ENCODE measurements around the gene EFNB2. TPM values are rescaled to one million over a fixed set of nuclear protein-coding genes. Genes with fewer than 3 reads are reported as not detected.
A peak's percentile ranks its signal among the peaks of the same experiment; 100 is the strongest.

EFNB2 gene, protein sequence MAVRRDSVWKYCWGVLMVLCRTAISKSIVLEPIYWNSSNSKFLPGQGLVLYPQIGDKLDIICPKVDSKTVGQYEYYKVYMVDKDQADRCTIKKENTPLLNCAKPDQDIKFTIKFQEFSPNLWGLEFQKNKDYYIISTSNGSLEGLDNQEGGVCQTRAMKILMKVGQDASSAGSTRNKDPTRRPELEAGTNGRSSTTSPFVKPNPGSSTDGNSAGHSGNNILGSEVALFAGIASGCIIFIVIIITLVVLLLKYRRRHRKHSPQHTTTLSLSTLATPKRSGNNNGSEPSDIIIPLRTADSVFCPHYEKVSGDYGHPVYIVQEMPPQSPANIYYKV
- 197 to 211 TPM (median 202 TPM) in 3 replicates for total RNA-seq

GRCh38 chr13:106535552-106536243, at the start of gene EFNB2:
EFNB2 (minus strand) TSS chr13:106535662; CDS start chr13:106534964, 698 bp downstream.
- no peak for TF ChIP-seq CTCF (IDR thresholded peaks at IDR 0.05; ENCODE audit: unreplicated experiment)
- Mint-ChIP-seq H3K4me3 (peak within 1 kb of the TSS; percentile 99), H3K4me1 (peaks cover 19% of the 10 kb centered on the region), H3K36me3 (peaks cover 9% of the 10 kb centered on the region), H3K27ac (peak within 1 kb of the TSS; percentile 94), H3K27me3 (ENCODE audit: low read depth) (no peaks in the 10 kb centered on the region), H3K9me3 (no peaks in the 10 kb centered on the region)
- peak; percentile 89 to 92 for DNase-seq (ENCODE audit: low spot score in 2 of 2, unreplicated experiment in 2 of 2)

DNA sequence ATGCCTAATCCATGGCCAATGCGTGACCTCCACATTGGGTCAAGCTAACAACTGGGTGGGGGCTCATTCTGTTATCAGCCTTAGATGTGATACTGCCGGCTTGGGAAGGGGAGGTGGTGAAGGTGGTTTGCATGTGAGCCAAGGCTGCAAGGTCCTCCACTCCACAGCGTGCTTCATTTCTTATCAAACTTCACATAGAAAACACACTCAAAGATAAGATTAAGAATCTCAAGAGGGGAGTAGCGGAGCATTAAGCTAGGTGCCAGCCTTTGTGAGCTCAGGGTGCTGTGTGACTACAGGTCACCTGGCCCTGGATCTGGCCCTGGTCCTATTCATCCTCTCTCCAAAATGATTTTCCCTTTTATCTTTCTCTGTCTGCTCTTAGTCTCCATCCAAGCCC, 45.8 kb upstream of the EFNB2 start:
- no peaks in the 10 kb centered on the region for H3K4me1 Mint-ChIP-seq
- DNase-seq (ENCODE audit: low spot score in 2 of 2, unreplicated experiment in 2 of 2) = no peak
- no peak overlapping the region for H3K27ac Mint-ChIP-seq
- peaks cover 13% of the 10 kb centered on the region for H3K9me3 Mint-ChIP-seq
- no peaks in the 10 kb centered on the region for H3K27me3 Mint-ChIP-seq (ENCODE audit: low read depth)
- TF ChIP-seq CTCF (IDR thresholded peaks at IDR 0.05; ENCODE audit: unreplicated experiment) = no peak
- H3K36me3 Mint-ChIP-seq = peaks cover 8% of the 10 kb centered on the region
- no peak overlapping the region for H3K4me3 Mint-ChIP-seq

GRCh38 chr13:106575896-106576295, 40.4 kb upstream of the EFNB2 start:
- H3K4me3 Mint-ChIP-seq = no peak overlapping the region
- H3K9me3 Mint-ChIP-seq = no peaks in the 10 kb centered on the region
- TF ChIP-seq CTCF (IDR thresholded peaks at IDR 0.05; ENCODE audit: unreplicated experiment) = no peak
- H3K36me3 Mint-ChIP-seq = no peaks in the 10 kb centered on the region
- H3K27me3 Mint-ChIP-seq (ENCODE audit: low read depth) = no peaks in the 10 kb centered on the region
- DNase-seq (ENCODE audit: low spot score in 2 of 2, unreplicated experiment in 2 of 2) = no peak
- H3K27ac Mint-ChIP-seq = no peak overlapping the region
- H3K4me1 Mint-ChIP-seq = no peaks in the 10 kb centered on the region

DNA sequence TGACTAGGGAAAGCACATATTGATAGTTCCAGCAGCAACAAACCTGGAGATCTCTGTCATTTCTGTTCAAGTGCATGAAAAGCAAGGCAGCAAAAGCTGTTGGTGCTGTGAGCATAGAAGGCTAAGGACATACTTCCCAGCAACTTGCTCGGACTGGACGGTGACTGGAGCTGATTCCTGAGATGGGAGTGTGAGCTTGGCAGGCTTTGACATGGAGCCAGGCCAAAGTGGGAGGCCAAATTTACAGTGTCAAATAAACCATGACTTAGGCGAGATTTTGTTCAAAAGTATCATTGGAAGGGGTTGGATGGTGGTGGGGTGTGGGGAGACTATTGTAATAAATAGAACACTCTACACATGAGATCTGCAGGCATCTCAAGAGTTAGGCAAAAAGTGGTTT, 38.4 kb upstream of the EFNB2 start:
- Mint-ChIP-seq H3K4me1 (peaks cover 4% of the 10 kb centered on the region), H3K27me3 (ENCODE audit: low read depth) (no peaks in the 10 kb centered on the region), H3K27ac (no peak overlapping the region), H3K4me3 (no peak overlapping the region), H3K9me3 (no peaks in the 10 kb centered on the region), H3K36me3 (no peaks in the 10 kb centered on the region)
- TF ChIP-seq CTCF (IDR thresholded peaks at IDR 0.05; ENCODE audit: unreplicated experiment) = no peak
- DNase-seq (ENCODE audit: low spot score in 2 of 2, unreplicated experiment in 2 of 2) = no peak

DNA sequence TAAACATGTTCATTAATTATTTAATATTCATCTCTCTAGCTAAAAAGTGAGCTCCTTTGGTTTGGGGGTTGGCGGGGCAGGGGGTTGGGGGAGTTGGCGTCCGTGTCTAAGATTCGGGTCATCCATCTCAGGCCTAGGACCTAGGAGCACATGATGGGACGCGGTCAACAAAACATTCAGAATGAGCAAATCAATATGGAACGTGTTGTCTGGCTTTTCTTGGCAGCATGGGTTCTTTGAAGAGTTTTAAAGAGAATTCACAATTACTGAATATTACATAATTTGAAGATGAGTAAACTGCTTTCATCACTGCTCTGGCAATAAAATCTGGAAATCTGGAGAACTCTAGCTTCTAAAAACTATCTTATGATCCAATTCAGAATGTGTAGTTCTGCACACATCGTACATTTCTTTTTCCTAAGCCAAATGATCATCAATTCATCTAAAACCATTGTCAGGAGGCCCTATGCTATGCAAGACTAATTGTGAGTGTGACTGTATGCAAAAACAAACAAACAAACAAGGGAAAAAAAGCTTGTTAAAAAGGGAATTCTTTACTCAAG, 37.9 kb upstream of the EFNB2 start:
- H3K4me3 Mint-ChIP-seq = no peak overlapping the region
- H3K36me3 Mint-ChIP-seq = no peaks in the 10 kb centered on the region
- peaks cover 7% of the 10 kb centered on the region for H3K4me1 Mint-ChIP-seq
- H3K27me3 Mint-ChIP-seq (ENCODE audit: low read depth) = no peaks in the 10 kb centered on the region
- no peak for DNase-seq (ENCODE audit: low spot score in 2 of 2, unreplicated experiment in 2 of 2)
- no peak for TF ChIP-seq CTCF (IDR thresholded peaks at IDR 0.05; ENCODE audit: unreplicated experiment)
- no peak overlapping the region for H3K27ac Mint-ChIP-seq
- H3K9me3 Mint-ChIP-seq = no peaks in the 10 kb centered on the region

Data from mesothelial cell of epicardium (in vitro differentiated cells).